ENCODE results near the gene SH2D3A. TPM values are rescaled to one million over a fixed set of nuclear protein-coding genes. Genes with fewer than 3 reads are reported as not detected.

The SH2D3A gene
- total RNA-seq, 1 experiment from 2014 or later, result 30.3 TPM

DNA sequence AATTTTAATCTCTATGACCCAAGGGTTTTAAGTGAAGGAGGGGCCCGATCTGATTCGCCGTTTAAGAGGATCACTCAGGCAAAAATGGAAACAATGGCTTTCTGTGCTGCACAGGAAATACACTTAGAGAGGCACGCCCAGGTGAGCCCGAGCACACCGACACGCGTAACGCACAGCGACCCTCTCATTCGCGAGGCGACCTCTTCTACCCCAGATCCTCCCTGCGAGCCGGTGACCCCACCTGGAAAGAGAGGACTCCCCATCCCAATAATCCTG is 216 bp downstream of the SH2D3A start:
- Mint-ChIP-seq H3K4me3 (peak overlapping the region; percentile 89), H3K36me3 (peaks cover 3% of the 10 kb centered on the region; the same call in 1 of the 2 replicates), H3K27ac (peak overlapping the region; percentile 100), H3K4me1 (peaks cover 17% of the 10 kb centered on the region), H3K9me3 (no peaks in the 10 kb centered on the region), H3K27me3 (ENCODE audit: low read depth) (no peaks in the 10 kb centered on the region; the same call in 1 of the 2 replicates)
- ChIA-PET POLR2A (interaction anchor here (1.0 to 4.5 kb wide), 4 partner anchors 14 to 395 kb away, joined by 3 to 40 read pairs (median 12); partner anchors contain the start of genes ALKBH7 and GPR108), CTCF (interaction anchor here (1.6 to 4.0 kb wide), 3 partner anchors 13 to 29 kb away, joined by 3 to 36 read pairs (median 26); partner anchors contain the start of genes GPR108 and TRIP10)
- no peak for TF ChIP-seq NR1H2 (CRISPR knock-in tag; IDR thresholded peaks at IDR 0.05)
- TF ChIP-seq MYBL2 (CRISPR knock-in tag; IDR thresholded peaks at IDR 0.05), result 0 out of 2 replicates have a peak, but pooled peaks have one; percentile 40
- no peak; the same call in 1 of the 2 replicates for ATAC-seq
- no peak for DNase-seq (ENCODE audit: low spot score)

- ATAC-seq (no peak), DNase-seq (ENCODE audit: low spot score) (no peak)
- ChIA-PET CTCF (interaction anchor here (0.7 to 4.0 kb wide), 5 partner anchors 13 to 98 kb away, joined by 3 to 26 read pairs (median 4); partner anchors contain the start of gene TRIP10), POLR2A (interaction anchor here (1.0 to 4.5 kb wide), 5 partner anchors 13 to 394 kb away, joined by 3 to 40 read pairs (median 5); partner anchors contain the start of genes ALKBH7, GPR108 and KHSRP)
- Mint-ChIP-seq H3K27ac (peak overlapping the region; percentile 100), H3K36me3 (peaks cover 3% of the 10 kb centered on the region; the same call in 1 of the 2 replicates), H3K4me1 (peaks cover 17% of the 10 kb centered on the region), H3K9me3 (no peaks in the 10 kb centered on the region), H3K27me3 (ENCODE audit: low read depth) (no peaks in the 10 kb centered on the region; the same call in 1 of the 2 replicates), H3K4me3 (peak overlapping the region; percentile 89)
- TF ChIP-seq EMX1 (CRISPR knock-in tag; IDR thresholded peaks at IDR 0.05) (peak; percentile 14; the same call in 1 of the 2 replicates), FOXK1 (CRISPR knock-in tag; IDR thresholded peaks at IDR 0.05) (0 out of 2 replicates have a peak, but pooled peaks have one; percentile 7)
- TF ChIP-seq, protein P1, sequence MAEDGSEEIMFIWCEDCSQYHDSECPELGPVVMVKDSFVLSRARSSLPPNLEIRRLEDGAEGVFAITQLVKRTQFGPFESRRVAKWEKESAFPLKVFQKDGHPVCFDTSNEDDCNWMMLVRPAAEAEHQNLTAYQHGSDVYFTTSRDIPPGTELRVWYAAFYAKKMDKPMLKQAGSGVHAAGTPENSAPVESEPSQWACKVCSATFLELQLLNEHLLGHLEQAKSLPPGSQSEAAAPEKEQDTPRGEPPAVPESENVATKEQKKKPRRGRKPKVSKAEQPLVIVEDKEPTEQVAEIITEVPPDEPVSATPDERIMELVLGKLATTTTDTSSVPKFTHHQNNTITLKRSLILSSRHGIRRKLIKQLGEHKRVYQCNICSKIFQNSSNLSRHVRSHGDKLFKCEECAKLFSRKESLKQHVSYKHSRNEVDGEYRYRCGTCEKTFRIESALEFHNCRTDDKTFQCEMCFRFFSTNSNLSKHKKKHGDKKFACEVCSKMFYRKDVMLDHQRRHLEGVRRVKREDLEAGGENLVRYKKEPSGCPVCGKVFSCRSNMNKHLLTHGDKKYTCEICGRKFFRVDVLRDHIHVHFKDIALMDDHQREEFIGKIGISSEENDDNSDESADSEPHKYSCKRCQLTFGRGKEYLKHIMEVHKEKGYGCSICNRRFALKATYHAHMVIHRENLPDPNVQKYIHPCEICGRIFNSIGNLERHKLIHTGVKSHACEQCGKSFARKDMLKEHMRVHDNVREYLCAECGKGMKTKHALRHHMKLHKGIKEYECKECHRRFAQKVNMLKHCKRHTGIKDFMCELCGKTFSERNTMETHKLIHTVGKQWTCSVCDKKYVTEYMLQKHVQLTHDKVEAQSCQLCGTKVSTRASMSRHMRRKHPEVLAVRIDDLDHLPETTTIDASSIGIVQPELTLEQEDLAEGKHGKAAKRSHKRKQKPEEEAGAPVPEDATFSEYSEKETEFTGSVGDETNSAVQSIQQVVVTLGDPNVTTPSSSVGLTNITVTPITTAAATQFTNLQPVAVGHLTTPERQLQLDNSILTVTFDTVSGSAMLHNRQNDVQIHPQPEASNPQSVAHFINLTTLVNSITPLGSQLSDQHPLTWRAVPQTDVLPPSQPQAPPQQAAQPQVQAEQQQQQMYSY (CRISPR knock-in tag; IDR thresholded peaks at IDR 0.05), result no peak
Measured at GRCh38 chr19:6766357-6767080, 716 bp downstream of the SH2D3A start.

GRCh38 chr19:6765738-6766356 is 1.4 kb downstream of the SH2D3A start:
- peak; percentile 90 for DNase-seq (ENCODE audit: low spot score)
- ATAC-seq, result peak; percentile 63
- no peaks in the 10 kb centered on the region; the same call in 1 of the 2 replicates for H3K27me3 Mint-ChIP-seq (ENCODE audit: low read depth)
- ChIA-PET POLR2A (interaction anchor here (1.1 to 4.5 kb wide), 3 partner anchors 13 to 341 kb away, joined by 4 to 40 read pairs (median 19); partner anchors contain the start of genes GPR108 and KHSRP), CTCF (interaction anchor here (0.5 to 4.0 kb wide), 6 partner anchors 12 to 198 kb away, joined by 3 to 26 read pairs (median 4); partner anchors contain the start of gene TRIP10)
- TF ChIP-seq ZNF232 (CRISPR knock-in tag; IDR thresholded peaks at IDR 0.05) (no peak), SP1 (CRISPR knock-in tag; conservative IDR thresholded peaks at IDR 0.05) (peak; percentile 68; the same call in 1 of the 2 replicates), TP53 (CRISPR knock-in tag; IDR thresholded peaks at IDR 0.05) (no peak), TEAD1 (CRISPR knock-in tag; IDR thresholded peaks at IDR 0.05) (peak; percentile 94; the same call in 1 of the 2 replicates), ATF6 (CRISPR knock-in tag; IDR thresholded peaks at IDR 0.05) (no peak), FOXK1 (CRISPR knock-in tag; IDR thresholded peaks at IDR 0.05) (0 out of 2 replicates have a peak, but pooled peaks have one; percentile 52), FOXP4 (CRISPR knock-in tag; IDR thresholded peaks at IDR 0.05) (no peak), TEAD4 (CRISPR knock-in tag; IDR thresholded peaks at IDR 0.05) (0 out of 2 replicates have a peak, but pooled peaks have one; percentile 81)
- TF ChIP-seq, protein P2, sequence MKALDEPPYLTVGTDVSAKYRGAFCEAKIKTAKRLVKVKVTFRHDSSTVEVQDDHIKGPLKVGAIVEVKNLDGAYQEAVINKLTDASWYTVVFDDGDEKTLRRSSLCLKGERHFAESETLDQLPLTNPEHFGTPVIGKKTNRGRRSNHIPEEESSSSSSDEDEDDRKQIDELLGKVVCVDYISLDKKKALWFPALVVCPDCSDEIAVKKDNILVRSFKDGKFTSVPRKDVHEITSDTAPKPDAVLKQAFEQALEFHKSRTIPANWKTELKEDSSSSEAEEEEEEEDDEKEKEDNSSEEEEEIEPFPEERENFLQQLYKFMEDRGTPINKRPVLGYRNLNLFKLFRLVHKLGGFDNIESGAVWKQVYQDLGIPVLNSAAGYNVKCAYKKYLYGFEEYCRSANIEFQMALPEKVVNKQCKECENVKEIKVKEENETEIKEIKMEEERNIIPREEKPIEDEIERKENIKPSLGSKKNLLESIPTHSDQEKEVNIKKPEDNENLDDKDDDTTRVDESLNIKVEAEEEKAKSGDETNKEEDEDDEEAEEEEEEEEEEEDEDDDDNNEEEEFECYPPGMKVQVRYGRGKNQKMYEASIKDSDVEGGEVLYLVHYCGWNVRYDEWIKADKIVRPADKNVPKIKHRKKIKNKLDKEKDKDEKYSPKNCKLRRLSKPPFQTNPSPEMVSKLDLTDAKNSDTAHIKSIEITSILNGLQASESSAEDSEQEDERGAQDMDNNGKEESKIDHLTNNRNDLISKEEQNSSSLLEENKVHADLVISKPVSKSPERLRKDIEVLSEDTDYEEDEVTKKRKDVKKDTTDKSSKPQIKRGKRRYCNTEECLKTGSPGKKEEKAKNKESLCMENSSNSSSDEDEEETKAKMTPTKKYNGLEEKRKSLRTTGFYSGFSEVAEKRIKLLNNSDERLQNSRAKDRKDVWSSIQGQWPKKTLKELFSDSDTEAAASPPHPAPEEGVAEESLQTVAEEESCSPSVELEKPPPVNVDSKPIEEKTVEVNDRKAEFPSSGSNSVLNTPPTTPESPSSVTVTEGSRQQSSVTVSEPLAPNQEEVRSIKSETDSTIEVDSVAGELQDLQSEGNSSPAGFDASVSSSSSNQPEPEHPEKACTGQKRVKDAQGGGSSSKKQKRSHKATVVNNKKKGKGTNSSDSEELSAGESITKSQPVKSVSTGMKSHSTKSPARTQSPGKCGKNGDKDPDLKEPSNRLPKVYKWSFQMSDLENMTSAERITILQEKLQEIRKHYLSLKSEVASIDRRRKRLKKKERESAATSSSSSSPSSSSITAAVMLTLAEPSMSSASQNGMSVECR (CRISPR knock-in tag; IDR thresholded peaks at IDR 0.05; ENCODE audit: borderline replicate concordance), result 0 out of 2 replicates have a peak, but pooled peaks have one; percentile 38
- TF ChIP-seq, protein P3, sequence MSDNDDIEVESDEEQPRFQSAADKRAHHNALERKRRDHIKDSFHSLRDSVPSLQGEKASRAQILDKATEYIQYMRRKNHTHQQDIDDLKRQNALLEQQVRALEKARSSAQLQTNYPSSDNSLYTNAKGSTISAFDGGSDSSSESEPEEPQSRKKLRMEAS (CRISPR knock-in tag; IDR thresholded peaks at IDR 0.05), result 0 out of 2 replicates have a peak, but pooled peaks have one; percentile 44
- peak overlapping the region; percentile 89 for H3K4me3 Mint-ChIP-seq
- peaks cover 4% of the 10 kb centered on the region; the same call in 1 of the 2 replicates for H3K9me3 Mint-ChIP-seq
- peaks cover 17% of the 10 kb centered on the region for H3K4me1 Mint-ChIP-seq
- peak overlapping the region; percentile 100 for H3K27ac Mint-ChIP-seq
- peaks cover 9% of the 10 kb centered on the region for H3K36me3 Mint-ChIP-seq
